Mesenchymal stem cell (in vitro differentiated cells and primary cell): Measurements from ENCODE around the gene MS4A2. TPM values are rescaled to one million over a fixed set of nuclear protein-coding genes. Genes with fewer than 3 reads are reported as not detected.
"Not testable (repeated sequence)": the region's sequence is repeated elsewhere in the genome, so short reads cannot be mapped to it uniquely, and the experiment has no call there.

Source experiments
- DNase-seq: peaks from one replicate; pipeline ENCODE4 v3.0.0-alpha.2; 2013
- H2AFZ ChIP-seq: one replicate; pipeline ENCODE4 v1.6.1; 2013; ENCODE audit warnings: low read depth, mild to moderate bottlenecking, control low read depth, inconsistent platforms, low read length, moderate library complexity
- H2AK5ac ChIP-seq: 2 replicates; pipeline ENCODE4 v1.6.1; 2013; ENCODE audit warnings: low read length, moderate library complexity, mild to moderate bottlenecking, inconsistent platforms; ENCODE audit not compliant: severe bottlenecking
- H2BK120ac ChIP-seq: one replicate; pipeline ENCODE4 v1.6.1; 2013; ENCODE audit warnings: low read depth, mild to moderate bottlenecking, inconsistent platforms, low read length, moderate library complexity
- H2BK12ac ChIP-seq, 2 experiments: one replicate each; pipeline ENCODE4 v1.6.1; 2013; ENCODE audit warnings: inconsistent platforms in 2 of 2, low read length in 2 of 2, mild to moderate bottlenecking in 2 of 2, moderate library complexity in 2 of 2, control low read depth in 1 of 2
- H2BK15ac ChIP-seq: one replicate; pipeline ENCODE4 v1.6.1; 2013; ENCODE audit warnings: mild to moderate bottlenecking, low read depth, inconsistent platforms; ENCODE audit not compliant: poor library complexity, severe bottlenecking
- H2BK5ac ChIP-seq: 2 replicates; pipeline ENCODE4 v1.6.1; 2013; ENCODE audit warnings: low read depth, mild to moderate bottlenecking, low read length, control low read depth, inconsistent platforms; ENCODE audit not compliant: poor library complexity, severe bottlenecking
- H3K14ac ChIP-seq, 2 experiments: one replicate each; pipeline ENCODE4 v1.6.1; 2013; ENCODE audit warnings: inconsistent platforms in 2 of 2, low read length in 2 of 2, control low read depth in 1 of 2, mild to moderate bottlenecking in 1 of 2, moderate library complexity in 1 of 2
- H3K18ac ChIP-seq, 2 experiments: one replicate each; pipeline ENCODE4 v1.6.1; 2013; ENCODE audit warnings: inconsistent platforms in 2 of 2, low read length in 2 of 2, control low read depth in 1 of 2, low read depth in 1 of 2, mild to moderate bottlenecking in 1 of 2
- H3K23ac ChIP-seq, 2 experiments: one replicate each; pipeline ENCODE4 v1.6.1; 2013; ENCODE audit warnings: inconsistent platforms in 2 of 2, low read length in 2 of 2, mild to moderate bottlenecking in 2 of 2, moderate library complexity in 2 of 2, control low read depth in 1 of 2
- H3K27ac ChIP-seq: 2 replicates; pipeline ENCODE4 v1.5.1; 2013; ENCODE audit warnings: mild to moderate bottlenecking, moderate library complexity, low read length, control low read depth, inconsistent platforms; ENCODE audit not compliant: poor library complexity, severe bottlenecking
- H3K27me3 ChIP-seq, 2 experiments: 2 replicates each; pipeline versions ENCODE4 v1.6.1 to v1.7.0; 2013; ENCODE audit warnings: low read length in 2 of 2, mild to moderate bottlenecking in 2 of 2, moderate library complexity in 2 of 2, control low read depth in 1 of 2, inconsistent platforms in 1 of 2; ENCODE audit not compliant: control insufficient read depth in 1 of 2, insufficient read depth in 1 of 2
- H3K36me3 ChIP-seq, 2 experiments: 2 replicates each; pipeline versions ENCODE4 v1.6.1 to v1.7.0; 2013; ENCODE audit warnings: low read length in 2 of 2, control low read depth in 1 of 2, inconsistent platforms in 1 of 2, low read depth in 1 of 2, mild to moderate bottlenecking in 1 of 2; ENCODE audit not compliant: insufficient read depth in 2 of 2, control insufficient read depth in 1 of 2
- H3K4ac ChIP-seq, 2 experiments: one replicate each; pipeline ENCODE4 v1.6.1; 2013; ENCODE audit warnings: inconsistent platforms in 2 of 2, low read length in 2 of 2, mild to moderate bottlenecking in 2 of 2, moderate library complexity in 2 of 2, control low read depth in 1 of 2, low read depth in 1 of 2
- H3K4me1 ChIP-seq: 2 replicates; pipeline ENCODE4 v1.6.1; 2013; ENCODE audit warnings: low read depth, low read length, control low read depth; ENCODE audit not compliant: control insufficient read depth, insufficient read depth
- H3K4me2 ChIP-seq: 2 replicates; pipeline ENCODE4 v1.6.1; 2013; ENCODE audit warnings: low read length, mild to moderate bottlenecking, inconsistent platforms; ENCODE audit not compliant: poor library complexity, severe bottlenecking
- H3K4me3 ChIP-seq, 2 experiments: 2 replicates each; pipeline versions ENCODE4 v1.5.1 to v1.7.0; 2013; ENCODE audit warnings: low read length in 2 of 2, mild to moderate bottlenecking in 2 of 2, control low read depth in 1 of 2, low read depth in 1 of 2; ENCODE audit not compliant: insufficient read depth in 1 of 2
- H3K79me1 ChIP-seq: replicated peaks from 2 replicates; pipeline ENCODE4 v1.6.1; 2013; ENCODE audit warnings: mild to moderate bottlenecking, control low read depth, low read length, inconsistent platforms; ENCODE audit not compliant: poor library complexity, severe bottlenecking
- H3K9ac ChIP-seq: 2 replicates; pipeline ENCODE4 v1.7.0; 2013; ENCODE audit warnings: mild to moderate bottlenecking, low read length, moderate library complexity
- H3K9me3 ChIP-seq: 2 replicates; pipeline ENCODE4 v1.7.0; 2013; ENCODE audit warnings: mild to moderate bottlenecking, low read length; ENCODE audit not compliant: control insufficient read depth
- H4K8ac ChIP-seq: one replicate; pipeline ENCODE4 v1.6.1; 2013; ENCODE audit warnings: inconsistent platforms, mild to moderate bottlenecking, low read length, moderate library complexity
- H4K91ac ChIP-seq: one replicate; pipeline ENCODE4 v1.6.1; 2013; ENCODE audit warnings: mild to moderate bottlenecking, low read length, inconsistent platforms
- WGBS: methylation state at CpG from one replicate; pipeline ENCODE4 v1.1.7; 2013; ENCODE audit warnings: mixed read lengths; 5-methylcytosine and 5-hydroxymethylcytosine counted together
- polyA plus RNA-seq, 2 experiments: library from polyadenylated mRNA; stranded (reverse); fragments of 200-250 nt; gene quantifications; one replicate each; pipeline ENCODE4 v1.2.3, GENCODE V29; 2013

MS4A2 gene
- polyA plus RNA-seq (2013, experiment 1 of 2): not detected
- polyA plus RNA-seq (2013, experiment 2 of 2): not detected

GRCh38 chr11:60088364-60088763 lies at the start of gene MS4A2:
Gene MS4A2, plus strand, starts transcription at chr11:60088664. Its CDS starts 102 bp downstream, at chr11:60088766.
- Histone ChIP-seq H2BK5ac (no peak within 1 kb of the TSS), H2AK5ac (no peak within 1 kb of the TSS), H4K91ac (no peak within 1 kb of the TSS), H3K27ac (no peak within 1 kb of the TSS), H3K9me3 (no peaks in the 10 kb centered on the region), H3K4me2 (no peak within 1 kb of the TSS), H3K14ac (no peak within 1 kb of the TSS), H2BK12ac (no peak within 1 kb of the TSS), H3K4ac (no peak within 1 kb of the TSS), H3K79me1 (no peaks in the 10 kb centered on the region), H2AFZ (no peak within 1 kb of the TSS), H3K36me3 (no peaks in the 10 kb centered on the region), H3K18ac (no peak within 1 kb of the TSS), H3K27me3 (no peaks in the 10 kb centered on the region), H4K8ac (no peak within 1 kb of the TSS), H2BK120ac (no peak within 1 kb of the TSS), H3K4me1 (no peaks in the 10 kb centered on the region), H3K23ac (no peak within 1 kb of the TSS), H2BK15ac (no peak within 1 kb of the TSS), H3K9ac (no peak within 1 kb of the TSS), H3K4me3 (no peak within 1 kb of the TSS)
- no peak for DNase-seq
- WGBS: 78% methylated on average over 1 of the region's 1 CpG

- Histone ChIP-seq H3K4ac (no peak within 1 kb of the TSS), H4K91ac (no peak within 1 kb of the TSS), H3K79me1 (no peaks in the 10 kb centered on the region), H3K4me2 (no peak within 1 kb of the TSS), H2AK5ac (no peak within 1 kb of the TSS), H3K27ac (no peak within 1 kb of the TSS), H2AFZ (no peak within 1 kb of the TSS), H2BK5ac (no peak within 1 kb of the TSS), H4K8ac (no peak within 1 kb of the TSS), H3K18ac (no peak within 1 kb of the TSS), H3K9ac (no peak within 1 kb of the TSS), H3K14ac (no peak within 1 kb of the TSS), H3K9me3 (no peaks in the 10 kb centered on the region), H3K23ac (no peak within 1 kb of the TSS), H3K27me3 (no peaks in the 10 kb centered on the region), H3K4me1 (no peaks in the 10 kb centered on the region), H3K36me3 (no peaks in the 10 kb centered on the region), H2BK120ac (no peak within 1 kb of the TSS), H2BK15ac (no peak within 1 kb of the TSS), H2BK12ac (no peak within 1 kb of the TSS), H3K4me3 (no peak within 1 kb of the TSS)
- 81% methylated on average over 8 of the region's 8 CpGs for WGBS
- DNase-seq: no peak
These were observed 48.4 kb upstream of the MS4A2 start, which contains the start of gene OOSP2 for GRCh38 chr11:60040109-60040508. Gene OOSP2, plus strand, starts transcription at chr11:60040409. Its CDS starts 51 bp downstream, at chr11:60040460.

GRCh38 chr11:60050422-60050821 lies 38.0 kb upstream of the MS4A2 start:
- H2AK5ac ChIP-seq, H2AFZ ChIP-seq, H3K18ac ChIP-seq, H3K4ac ChIP-seq, H3K27ac ChIP-seq, H3K9me3 ChIP-seq, H2BK15ac ChIP-seq, DNase-seq, H3K9ac ChIP-seq, H3K27me3 ChIP-seq, H3K4me3 ChIP-seq, H3K36me3 ChIP-seq, H4K91ac ChIP-seq, H3K4me2 ChIP-seq, H2BK12ac ChIP-seq, H3K14ac ChIP-seq, H2BK5ac ChIP-seq, H2BK120ac ChIP-seq, H3K79me1 ChIP-seq, H3K4me1 ChIP-seq, H3K23ac ChIP-seq, H4K8ac ChIP-seq: not testable (repeated sequence)

- H3K23ac ChIP-seq, H3K27ac ChIP-seq, DNase-seq, H2BK5ac ChIP-seq, H4K8ac ChIP-seq, H2BK15ac ChIP-seq, H3K4me1 ChIP-seq, H4K91ac ChIP-seq, H3K18ac ChIP-seq, H3K14ac ChIP-seq, H2BK120ac ChIP-seq, H2BK12ac ChIP-seq, H3K4ac ChIP-seq, H3K4me2 ChIP-seq, H3K79me1 ChIP-seq, H2AK5ac ChIP-seq, H3K9me3 ChIP-seq, H3K36me3 ChIP-seq, H3K9ac ChIP-seq, H2AFZ ChIP-seq, H3K4me3 ChIP-seq, H3K27me3 ChIP-seq: not testable (repeated sequence)
- no CpG with 5 or more reads among the region's 3 CpGs for WGBS
These were observed 37.6 kb upstream of the MS4A2 start for GRCh38 chr11:60050839-60051238.
